OCI-LY3 (cell line): ENCODE measurements around the gene PCSK7.

Source experiments
- H2AFZ ChIP-seq: fragments of 200-600, 300-600 bp; shearing (Covaris generic); 2 replicates; pipeline ENCODE4 v1.6.0; 2014; ENCODE audit warnings: antibody characterized with exemption, low read depth, low read length
- H3K27ac ChIP-seq: fragments of 200-600, 300-600 bp; sonication (generic); 2 replicates; pipeline ENCODE4 v1.5.1; 2014; ENCODE audit warnings: mild to moderate bottlenecking, low read length, moderate library complexity, mixed read lengths
- H3K27me3 ChIP-seq: fragments of 200-600, 300-600 bp; sonication (generic); 2 replicates; pipeline ENCODE4 v1.6.1; 2014; ENCODE audit warnings: low read depth, low read length, mixed read lengths
- H3K36me3 ChIP-seq: fragments of 200-600, 300-600 bp; sonication (generic); replicated peaks from 2 replicates; pipeline ENCODE3; 2014; ENCODE audit warnings: low read depth, low read length, mixed read lengths
- H3K4me1 ChIP-seq: fragments of 300-600, 200-600 bp; sonication (generic); 2 replicates; pipeline ENCODE4 v1.6.1; 2014; ENCODE audit warnings: low read length, mixed read lengths
- H3K4me2 ChIP-seq: fragments of 200-600, 300-600 bp; sonication (generic); 2 replicates; pipeline ENCODE4 v1.6.1; 2014; ENCODE audit warnings: low read length, mixed read lengths
- H3K4me3 ChIP-seq: fragments of 300-600, 200-600 bp; sonication (generic); 2 replicates; pipeline ENCODE4 v1.5.1; 2014; ENCODE audit warnings: antibody characterized with exemption, mild to moderate bottlenecking, low read length, moderate library complexity
- H3K79me2 ChIP-seq: fragments of 300-600, 200-600 bp; shearing (Covaris generic); 2 replicates; pipeline ENCODE4 v1.6.1; 2014; ENCODE audit warnings: mild to moderate bottlenecking, low read length, mixed read lengths
- H3K9ac ChIP-seq: fragments of 300-600, 200-600 bp; shearing (Covaris generic); 2 replicates; pipeline ENCODE4 v1.6.0; 2014; ENCODE audit warnings: mild to moderate bottlenecking, low read length, moderate library complexity
- H3K9me3 ChIP-seq: fragments of 200-600, 300-600 bp; shearing (Covaris generic); 2 replicates; pipeline ENCODE4 v1.6.1; 2014; ENCODE audit warnings: low read length, mixed read lengths; ENCODE audit not compliant: insufficient read depth
- H4K20me1 ChIP-seq: fragments of 200-600, 300-600 bp; sonication (generic); 2 replicates; pipeline ENCODE4 v1.6.1; 2016; ENCODE audit warnings: low read length, mixed read lengths; ENCODE audit not compliant: insufficient read depth
- CTCF ChIP-seq: fragments of 200-600, 300-600 bp; sonication (generic); IDR thresholded peaks from 2 replicates; pipeline ENCODE4 v1.5.1; 2014; ENCODE audit warnings: antibody characterized with exemption, low read length, low read depth
- EZH2phosphoT487 ChIP-seq: fragments of 200-600 bp; shearing (Covaris generic); IDR thresholded peaks from 2 replicates; pipeline ENCODE4 v1.6.1; 2018; ENCODE audit warnings: antibody characterized with exemption, mixed run types, low read depth

Gene PCSK7

DNA sequence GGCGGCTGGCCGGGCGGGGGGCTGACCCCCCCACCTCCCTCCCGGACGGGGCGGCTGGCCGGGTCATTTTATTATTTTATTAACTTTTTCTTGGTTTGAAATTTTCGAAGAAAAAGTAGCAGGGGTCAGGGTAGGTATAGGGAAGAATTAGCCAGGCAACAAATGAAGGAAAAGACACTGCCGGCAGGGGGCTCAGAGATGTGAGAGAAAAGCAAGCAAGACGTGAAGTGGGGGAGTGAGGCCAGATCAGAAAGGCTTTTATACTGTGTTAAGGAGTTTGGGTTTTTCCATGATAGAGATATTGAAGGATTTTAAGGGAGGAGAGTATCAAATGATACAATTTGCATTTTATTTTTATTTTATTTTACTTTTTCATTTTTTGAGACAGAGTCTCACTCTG is 19.6 kb upstream of the PCSK7 start:
- Histone ChIP-seq H3K79me2 (no peaks in the 10 kb centered on the region), H4K20me1 (no peaks in the 10 kb centered on the region), H2AFZ (no peak overlapping the region), H3K4me1 (no peaks in the 10 kb centered on the region), H3K27ac (no peak overlapping the region), H3K4me3 (no peak overlapping the region), H3K36me3 (peaks cover 18% of the 10 kb centered on the region), H3K9me3 (no peaks in the 10 kb centered on the region), H3K9ac (no peak overlapping the region), H3K4me2 (no peak overlapping the region), H3K27me3 (no peaks in the 10 kb centered on the region)
- no peak for TF ChIP-seq CTCF
- TF ChIP-seq EZH2phosphoT487, result no peak

DNA sequence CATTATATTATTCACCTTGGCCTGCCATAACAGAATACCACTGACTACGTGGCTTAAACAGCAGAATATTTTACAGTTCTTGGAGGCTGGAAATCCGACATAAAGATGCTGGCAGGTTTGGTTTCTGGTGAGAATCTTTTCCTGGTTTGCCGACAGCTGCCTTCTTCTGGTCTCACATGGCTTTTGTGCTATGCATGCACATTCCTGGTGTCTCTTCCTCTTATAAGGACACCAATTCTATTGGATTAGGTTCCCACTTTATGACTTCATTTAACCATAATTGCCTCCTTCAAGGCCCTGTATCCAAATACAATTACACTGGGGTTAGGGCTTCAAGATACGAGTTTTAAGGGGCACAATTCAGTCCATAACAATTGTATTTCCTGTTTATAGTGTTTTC is 17.7 kb upstream of the PCSK7 start:
- H3K27ac ChIP-seq, result no peak overlapping the region
- no peaks in the 10 kb centered on the region for H3K9me3 ChIP-seq
- H3K4me1 ChIP-seq, result no peaks in the 10 kb centered on the region
- TF ChIP-seq EZH2phosphoT487 (no peak), CTCF (no peak)
- H3K79me2 ChIP-seq, result no peaks in the 10 kb centered on the region
- H3K4me2 ChIP-seq, result no peak overlapping the region
- H3K27me3 ChIP-seq, result no peaks in the 10 kb centered on the region
- H4K20me1 ChIP-seq, result 0 out of 2 replicates have a peak, but pooled peaks cover 2% of the 10 kb centered on the region
- no peak overlapping the region for H2AFZ ChIP-seq
- H3K36me3 ChIP-seq, result peaks cover 25% of the 10 kb centered on the region
- no peak overlapping the region for H3K4me3 ChIP-seq
- H3K9ac ChIP-seq, result no peak overlapping the region

DNA sequence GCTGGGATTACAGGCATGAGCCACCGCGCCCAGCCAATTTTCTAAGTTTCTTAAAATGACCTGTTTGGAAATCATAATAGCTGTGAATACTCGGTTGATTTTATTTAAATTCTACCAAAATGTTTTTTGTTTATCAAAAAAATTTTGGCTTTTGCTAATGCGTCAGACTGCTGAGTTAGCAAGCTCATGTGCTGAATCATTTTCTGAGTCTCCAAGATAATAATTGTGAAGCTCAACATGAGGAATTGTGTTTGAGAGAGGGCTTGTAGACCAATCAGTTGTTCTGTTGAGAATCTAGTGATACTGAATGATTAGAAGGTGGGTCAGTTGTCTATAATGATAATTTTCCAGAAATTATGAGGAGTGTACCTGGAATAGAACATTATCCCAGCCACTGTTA is 16.5 kb upstream of the PCSK7 start:
- H3K79me2 ChIP-seq, result no peaks in the 10 kb centered on the region
- H3K27ac ChIP-seq, result no peak overlapping the region
- peaks cover 28% of the 10 kb centered on the region for H3K36me3 ChIP-seq
- no peak overlapping the region for H2AFZ ChIP-seq
- no peaks in the 10 kb centered on the region for H3K9me3 ChIP-seq
- no peak overlapping the region for H3K9ac ChIP-seq
- no peaks in the 10 kb centered on the region for H3K27me3 ChIP-seq
- no peak overlapping the region for H3K4me3 ChIP-seq
- no peaks in the 10 kb centered on the region for H3K4me1 ChIP-seq
- no peak overlapping the region for H3K4me2 ChIP-seq
- TF ChIP-seq CTCF (no peak), EZH2phosphoT487 (no peak)
- H4K20me1 ChIP-seq, result 0 out of 2 replicates have a peak, but pooled peaks cover 2% of the 10 kb centered on the region

DNA sequence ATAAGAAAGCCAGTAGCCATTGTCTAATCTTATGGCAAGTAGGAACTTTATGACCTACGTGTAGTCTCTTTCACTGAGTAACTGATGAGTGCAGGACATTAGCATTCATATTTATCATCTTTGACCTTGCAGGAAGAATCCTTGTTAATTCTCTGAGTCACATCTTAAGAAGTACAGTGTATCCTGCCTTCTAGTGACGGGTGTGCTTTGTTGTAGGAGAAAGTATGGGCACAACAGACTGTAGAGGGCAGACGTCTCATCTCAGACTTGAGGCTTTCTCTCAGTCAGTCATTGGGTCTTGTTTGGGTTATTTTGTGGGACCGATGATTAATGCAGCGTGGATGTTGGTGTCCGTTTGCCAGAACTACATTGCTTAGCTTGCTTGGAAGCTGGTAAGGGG is 7.4 kb upstream of the PCSK7 start:
- Histone ChIP-seq H3K4me2 (no peak overlapping the region), H4K20me1 (no peaks in the 10 kb centered on the region), H3K79me2 (peaks cover 3% of the 10 kb centered on the region; the same call in 1 of the 2 replicates), H3K4me3 (no peak overlapping the region), H3K27ac (no peak overlapping the region), H3K9me3 (no peaks in the 10 kb centered on the region), H3K4me1 (no peaks in the 10 kb centered on the region), H3K9ac (no peak overlapping the region), H3K27me3 (no peaks in the 10 kb centered on the region), H2AFZ (no peak overlapping the region), H3K36me3 (peaks cover 5% of the 10 kb centered on the region)
- TF ChIP-seq EZH2phosphoT487 (no peak), CTCF (peak; percentile 7; the same call in 1 of the 2 replicates)
